Gastroesophageal sphincter (tissue), 4 donors: ENCODE measurements around the gene F3. TPM values are rescaled to one million over a fixed set of nuclear protein-coding genes. Genes with fewer than 3 reads are reported as not detected.

Experiments
- ATAC-seq: fragments of 150-250 bp; one replicate; pipeline ENCODE4 v1.9.1; 2016; ENCODE audit warnings: mild to moderate bottlenecking, moderate library complexity
- H3K27ac ChIP-seq, 4 donors: fragments of 200-600 bp; sonication (generic) in 3 of 4; 1 replicate in 3 of 4; 2 replicates in 1 of 4; pipeline ENCODE4 v1.5.1; 2016 to 2019
- H3K27me3 ChIP-seq: fragments of 200-600 bp; sonication (generic); one replicate; pipeline ENCODE4 v1.5.1; 2019
- H3K36me3 ChIP-seq, 2 donors: fragments of 200-600 bp; sonication (generic); one replicate each; pipeline ENCODE4 v1.5.1; 2019; ENCODE audit warnings: control low read depth in 1 of 2
- H3K4me1 ChIP-seq, 3 donors: fragments of 200-600 bp; sonication (generic); 1 replicate in 2 of 3; 2 replicates in 1 of 3; pipeline ENCODE4 v1.5.1; 2016 to 2019; ENCODE audit warnings: control low read depth in 2 of 3
- H3K4me3 ChIP-seq, 2 donors: fragments of 200-600 bp; sonication (generic); one replicate each; pipeline ENCODE4 v1.5.1; 2019; ENCODE audit warnings: mild to moderate bottlenecking in 1 of 2, moderate library complexity in 1 of 2
- H3K9me3 ChIP-seq, 3 donors: fragments of 200-600 bp; sonication (generic); one replicate each; pipeline ENCODE4 v1.5.1; 2017 to 2019; ENCODE audit warnings: control low read depth in 2 of 3
- EP300 ChIP-seq: sonication (generic); formaldehyde crosslinking; IDR thresholded peaks from one replicate; pipeline ENCODE4 v1.6.1; 2017; ENCODE audit warnings: antibody characterized with exemption, mild to moderate bottlenecking
- POLR2A ChIP-seq, 2 donors: fragments of 450-650 bp; IDR thresholded peaks; one replicate each; pipeline ENCODE4 v1.6.1; 2017; ENCODE audit warnings: antibody characterized with exemption in 2 of 2, mild to moderate bottlenecking in 2 of 2, moderate library complexity in 1 of 2
- POLR2AphosphoS5 ChIP-seq: sonication (generic); formaldehyde crosslinking; IDR thresholded peaks from one replicate; pipeline ENCODE4 v1.6.1; 2017; ENCODE audit warnings: antibody characterized with exemption
- WGBS, 2 donors: methylation state at CpG; one replicate each; pipeline ENCODE4 v1.1.5; 2018; ENCODE audit warnings: low coverage in 1 of 2; 5-methylcytosine and 5-hydroxymethylcytosine counted together
- total RNA-seq, 4 donors: library from RNA; depleted of rRNA; stranded (reverse); fragments of >200 nt; gene quantifications; one replicate each; pipeline ENCODE4 v1.1.0, GENCODE V29; 2016
- TF ChIP-seq, protein P1 (sequence below), 4 experiments: fragments of 200-600 bp in 2 of 4; fragments of 450-650 bp in 2 of 4; sonication (generic) in 1 of 4; IDR thresholded peaks; one replicate each; pipeline ENCODE4 v1.5.1; 2017 to 2019; ENCODE audit warnings: antibody characterized with exemption in 4 of 4, mild to moderate bottlenecking in 2 of 4, moderate library complexity in 2 of 4

Gene F3
- total RNA-seq, 4 donors from 2014 or later: 15.4 to 110 (median 19.0) TPM

DNA sequence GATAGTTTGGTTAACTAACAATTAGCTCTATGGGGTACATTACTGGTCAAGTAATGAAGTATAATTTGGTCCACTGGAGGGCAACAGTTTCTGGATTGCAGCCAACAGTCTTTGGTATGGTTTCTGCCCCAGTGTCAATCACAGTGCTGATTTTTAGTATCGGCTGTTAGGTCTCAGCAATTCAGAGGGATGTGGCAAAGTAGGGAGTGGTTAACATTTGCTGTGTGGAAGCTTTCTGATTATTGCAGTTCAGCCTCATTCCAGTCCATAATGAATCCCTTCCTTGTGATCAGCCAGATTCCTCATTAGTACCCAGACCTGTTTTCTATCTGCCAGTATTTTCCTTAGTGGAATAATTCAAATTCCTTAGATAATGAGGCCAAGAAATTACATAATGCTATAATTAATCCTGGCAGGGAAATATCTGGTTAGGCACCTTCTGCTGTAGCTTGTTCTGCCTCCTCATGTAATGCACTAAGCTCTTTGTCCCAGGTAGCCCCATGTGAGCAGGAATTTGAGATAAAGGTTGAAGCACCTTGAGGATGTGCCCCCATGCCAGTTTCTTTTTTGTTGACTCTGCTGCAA, 14.0 kb downstream of the F3 start:
- Histone ChIP-seq H3K36me3 (peaks cover 0 to 27% of the 10 kb centered on the region in 2 donors), H3K27ac (no peak overlapping the region), H3K4me1 (peaks cover 0 to 2% (median 0%) of the 10 kb centered on the region in 3 donors), H3K27me3 (no peaks in the 10 kb centered on the region), H3K4me3 (no peak overlapping the region), H3K9me3 (no peaks in the 10 kb centered on the region)
- no peak for TF ChIP-seq POLR2A (IDR thresholded peaks at IDR 0.05)
- no peak for TF ChIP-seq POLR2AphosphoS5
- no peak for TF ChIP-seq EP300
- TF ChIP-seq, protein P1, sequence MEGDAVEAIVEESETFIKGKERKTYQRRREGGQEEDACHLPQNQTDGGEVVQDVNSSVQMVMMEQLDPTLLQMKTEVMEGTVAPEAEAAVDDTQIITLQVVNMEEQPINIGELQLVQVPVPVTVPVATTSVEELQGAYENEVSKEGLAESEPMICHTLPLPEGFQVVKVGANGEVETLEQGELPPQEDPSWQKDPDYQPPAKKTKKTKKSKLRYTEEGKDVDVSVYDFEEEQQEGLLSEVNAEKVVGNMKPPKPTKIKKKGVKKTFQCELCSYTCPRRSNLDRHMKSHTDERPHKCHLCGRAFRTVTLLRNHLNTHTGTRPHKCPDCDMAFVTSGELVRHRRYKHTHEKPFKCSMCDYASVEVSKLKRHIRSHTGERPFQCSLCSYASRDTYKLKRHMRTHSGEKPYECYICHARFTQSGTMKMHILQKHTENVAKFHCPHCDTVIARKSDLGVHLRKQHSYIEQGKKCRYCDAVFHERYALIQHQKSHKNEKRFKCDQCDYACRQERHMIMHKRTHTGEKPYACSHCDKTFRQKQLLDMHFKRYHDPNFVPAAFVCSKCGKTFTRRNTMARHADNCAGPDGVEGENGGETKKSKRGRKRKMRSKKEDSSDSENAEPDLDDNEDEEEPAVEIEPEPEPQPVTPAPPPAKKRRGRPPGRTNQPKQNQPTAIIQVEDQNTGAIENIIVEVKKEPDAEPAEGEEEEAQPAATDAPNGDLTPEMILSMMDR (IDR thresholded peaks at IDR 0.05): no peak
- ATAC-seq: peak; percentile 42
- WGBS, 2 donors: 25 to 33% methylated on average over 1 of the region's 1 CpG

- Histone ChIP-seq H3K27me3 (no peaks in the 10 kb centered on the region), H3K36me3 (peaks cover 0 to 16% of the 10 kb centered on the region in 2 donors), H3K9me3 (no peaks in the 10 kb centered on the region), H3K4me1 (peaks cover 0 to 2% (median 0%) of the 10 kb centered on the region in 3 donors), H3K4me3 (no peak overlapping the region), H3K27ac (no peak overlapping the region)
- WGBS, 2 donors: 75 to 79% methylated on average over 7 of the region's 7 CpGs
- TF ChIP-seq POLR2AphosphoS5 (no peak), POLR2A (IDR thresholded peaks at IDR 0.05) (no peak)
- TF ChIP-seq, protein P1 (IDR thresholded peaks at IDR 0.05): no peak
- no peak for ATAC-seq
These were observed 15.2 kb downstream of the F3 start for GRCh38 chr1:94526152-94526980.

DNA sequence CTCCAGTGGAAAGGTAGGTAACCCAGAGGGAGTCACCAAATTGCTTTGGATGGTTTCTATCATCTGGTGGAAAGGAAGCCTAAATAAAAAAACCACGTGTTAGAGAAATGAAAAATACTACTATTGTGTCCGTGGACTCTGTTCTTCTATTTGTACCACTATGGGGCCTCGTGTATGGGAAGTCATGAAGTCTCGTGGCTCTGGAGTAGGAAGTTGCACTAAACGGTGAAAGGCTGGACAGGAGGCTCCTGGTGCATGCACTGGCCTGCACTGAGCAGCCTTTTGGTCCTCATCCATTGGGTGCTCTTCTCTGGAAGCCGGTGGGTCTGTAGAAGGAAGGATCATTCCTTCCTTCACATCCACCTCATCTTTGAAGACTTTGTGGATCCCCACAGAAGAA, 17.0 kb downstream of the F3 start:
- Histone ChIP-seq H3K9me3 (no peaks in the 10 kb centered on the region), H3K4me1 (peaks cover 0 to 2% (median 0%) of the 10 kb centered on the region in 3 donors), H3K27ac (no peak overlapping the region), H3K4me3 (no peak overlapping the region), H3K36me3 (no peaks in the 10 kb centered on the region), H3K27me3 (no peaks in the 10 kb centered on the region)
- ATAC-seq: no peak
- no peak for TF ChIP-seq POLR2A (IDR thresholded peaks at IDR 0.05)
- TF ChIP-seq EP300: no peak
- TF ChIP-seq, protein P1 (IDR thresholded peaks at IDR 0.05): no peak
- no peak for TF ChIP-seq POLR2AphosphoS5
- WGBS, 2 donors: 80 to 93% methylated on average over 4 to 6 of the region's 6 CpGs

- WGBS, 2 donors: 4 to 17% methylated on average over 4 of the region's 4 CpGs
- Histone ChIP-seq H3K4me3 (no peak overlapping the region), H3K27me3 (no peaks in the 10 kb centered on the region), H3K27ac (no peak overlapping the region), H3K9me3 (no peaks in the 10 kb centered on the region), H3K4me1 (no peaks in the 10 kb centered on the region), H3K36me3 (peaks cover 0 to 6% of the 10 kb centered on the region in 2 donors)
- no peak for TF ChIP-seq EP300
- TF ChIP-seq, protein P1 (IDR thresholded peaks at IDR 0.05): peak; percentile 9 to 61 (median 48)
- ATAC-seq: no peak
These were observed 19.3 kb downstream of the F3 start for GRCh38 chr1:94522304-94522703.

- peaks cover 0 to 6% of the 10 kb centered on the region in 2 donors for H3K36me3 ChIP-seq
- H3K4me1 ChIP-seq: no peaks in the 10 kb centered on the region
- H3K9me3 ChIP-seq: no peaks in the 10 kb centered on the region
- 42 to 47% methylated on average over 2 of the region's 2 CpGs for WGBS, 2 donors
- no peak overlapping the region for H3K4me3 ChIP-seq
- no peak overlapping the region for H3K27ac ChIP-seq
- ATAC-seq: no peak
- H3K27me3 ChIP-seq: no peaks in the 10 kb centered on the region
- TF ChIP-seq EP300 (no peak), POLR2AphosphoS5 (no peak), POLR2A (IDR thresholded peaks at IDR 0.05) (no peak)
- TF ChIP-seq, protein P1 (IDR thresholded peaks at IDR 0.05): no peak
These were observed 22.2 kb downstream of the F3 start for GRCh38 chr1:94519351-94519750.
